HepG2 (cell line): ENCODE results near the gene YIF1A. TPM values are rescaled to one million over a fixed set of nuclear protein-coding genes. Genes with fewer than 3 reads are reported as not detected.
A peak's percentile ranks its signal among the peaks of the same experiment; 100 is the strongest.

ENCODE experiments used
- HOXA5 ChIP-seq: sonication (generic); formaldehyde crosslinking; IDR thresholded peaks from 2 replicates; pipeline ENCODE4 v1.4.0; 2020; ENCODE audit warnings: missing genetic modification reagents
- TEAD2 ChIP-seq: sonication (generic); formaldehyde crosslinking; IDR thresholded peaks from 2 replicates; pipeline ENCODE4 v1.9.0; 2021; ENCODE audit warnings: missing genetic modification reagents
- ZFP36 ChIP-seq: fragments of 150-350 bp; IDR thresholded peaks from 2 replicates; pipeline ENCODE4 v1.6.1; 2018; ENCODE audit warnings: borderline replicate concordance, low read length, low read depth; ENCODE audit not compliant: partially characterized antibody
- ZFP36L2 ChIP-seq: sonication (generic); formaldehyde crosslinking; IDR thresholded peaks from 2 replicates; pipeline ENCODE4 v1.4.0; 2020; ENCODE audit warnings: missing genetic modification reagents
- ZNF264 ChIP-seq: sonication (generic); formaldehyde crosslinking; IDR thresholded peaks from 2 replicates; pipeline ENCODE4 v1.4.0; 2020; ENCODE audit warnings: missing genetic modification reagents
- ZNF331 ChIP-seq: sonication (generic); formaldehyde crosslinking; IDR thresholded peaks from 2 replicates; pipeline ENCODE4 v1.4.0; 2020; ENCODE audit warnings: missing genetic modification reagents
- ZNF629 ChIP-seq: sonication (generic); formaldehyde crosslinking; conservative IDR thresholded peaks from 2 replicates; pipeline ENCODE4 v1.5.0; 2020; ENCODE audit warnings: missing genetic modification reagents
- ZNF737 ChIP-seq: sonication (generic); formaldehyde crosslinking; IDR thresholded peaks from 2 replicates; pipeline ENCODE4 v1.5.0; 2020; ENCODE audit warnings: missing genetic modification reagents, mild to moderate bottlenecking, borderline replicate concordance
- polyA plus RNA-seq, 8 experiments: library from polyadenylated mRNA; depleted of rRNA in 3 of 8; stranded (reverse) in 7 of 8; unstranded in 1 of 8; fragments of >200 nt; fragmentation: Illumina TruSeq in 4 of 8; extraction: Trizol in 4 of 8; gene quantifications; 2 replicates each; pipeline versions ENCODE4 v1.2.1 to v1.2.3, GENCODE V29; 2011 to 2016; ENCODE audit warnings: low read depth in 4 of 8, missing spikeins in 1 of 8, mixed read lengths in 1 of 8; ENCODE audit not compliant: insufficient read depth in 1 of 8
- total RNA-seq, 5 experiments: library from RNA; depleted of rRNA; stranded (reverse); fragments of >200 nt; fragmentation: Illumina TruSeq; extraction: Trizol; gene quantifications; 2 replicates each; pipeline ENCODE4 v1.2.3, GENCODE V29; 2016; ENCODE audit warnings: low read depth in 1 of 5
- TF ChIP-seq, protein P1 (sequence below), 2 experiments: sonication (generic) in 1 of 2; formaldehyde crosslinking in 1 of 2; IDR thresholded peaks; 2 replicates each; pipeline versions ENCODE4 v1.4.0 to v1.6.1; 2016 to 2020; ENCODE audit warnings: borderline replicate concordance in 1 of 2, low read depth in 1 of 2, mild to moderate bottlenecking in 1 of 2, missing genetic modification reagents in 1 of 2
- TF ChIP-seq, protein P2 (sequence below): fragments of 450-650 bp; IDR thresholded peaks from 2 replicates; pipeline ENCODE4 v1.6.1; 2017; ENCODE audit warnings: mild to moderate bottlenecking
- TF ChIP-seq, protein P3 (sequence below): sonication (generic); formaldehyde crosslinking; IDR thresholded peaks from 2 replicates; pipeline ENCODE4 v1.4.0; 2020; ENCODE audit warnings: missing genetic modification reagents, borderline replicate concordance
- TF ChIP-seq, protein P4 (sequence below): sonication (generic); formaldehyde crosslinking; IDR thresholded peaks from 2 replicates; pipeline ENCODE4 v1.8.0; 2022; ENCODE audit warnings: missing genetic modification reagents, mild to moderate bottlenecking, inconsistent platforms, borderline replicate concordance

YIF1A gene
- total and polyA plus RNA-seq, 2 of the 13 experiments (the other 11 are each of a cell fraction or from before 2014, with no cell fraction given): 133 to 145 TPM

DNA sequence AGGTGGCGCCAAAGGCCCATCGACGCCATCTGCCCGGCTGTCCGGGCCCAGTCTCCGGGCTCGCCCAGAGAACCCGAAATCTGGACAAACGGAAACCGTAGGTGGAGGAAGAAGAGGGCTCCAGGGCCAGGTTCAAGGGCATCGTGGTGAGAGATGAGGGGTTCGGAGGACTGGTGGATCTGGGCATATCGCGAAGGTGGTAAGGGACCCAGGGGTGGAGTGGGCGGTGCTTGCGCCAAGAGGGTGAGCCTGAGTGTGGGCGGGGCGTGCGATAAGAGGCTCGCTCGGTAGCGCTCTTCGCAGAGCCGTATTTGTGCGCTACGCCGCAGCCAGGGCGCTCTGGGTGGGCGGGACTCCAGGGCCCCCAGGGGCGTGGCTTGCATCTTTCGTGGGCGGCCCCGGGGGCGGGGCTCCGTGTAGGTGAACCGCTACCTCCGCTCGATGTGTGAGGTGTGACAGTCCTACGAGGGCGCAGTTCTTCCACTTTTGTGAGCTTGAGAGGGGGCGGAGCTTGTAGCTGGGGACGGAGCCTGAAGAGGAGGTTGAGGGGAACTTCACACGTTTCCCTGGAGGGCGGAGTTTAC is 23.1 kb upstream of the YIF1A start (continued):
- TF ChIP-seq, protein P1, sequence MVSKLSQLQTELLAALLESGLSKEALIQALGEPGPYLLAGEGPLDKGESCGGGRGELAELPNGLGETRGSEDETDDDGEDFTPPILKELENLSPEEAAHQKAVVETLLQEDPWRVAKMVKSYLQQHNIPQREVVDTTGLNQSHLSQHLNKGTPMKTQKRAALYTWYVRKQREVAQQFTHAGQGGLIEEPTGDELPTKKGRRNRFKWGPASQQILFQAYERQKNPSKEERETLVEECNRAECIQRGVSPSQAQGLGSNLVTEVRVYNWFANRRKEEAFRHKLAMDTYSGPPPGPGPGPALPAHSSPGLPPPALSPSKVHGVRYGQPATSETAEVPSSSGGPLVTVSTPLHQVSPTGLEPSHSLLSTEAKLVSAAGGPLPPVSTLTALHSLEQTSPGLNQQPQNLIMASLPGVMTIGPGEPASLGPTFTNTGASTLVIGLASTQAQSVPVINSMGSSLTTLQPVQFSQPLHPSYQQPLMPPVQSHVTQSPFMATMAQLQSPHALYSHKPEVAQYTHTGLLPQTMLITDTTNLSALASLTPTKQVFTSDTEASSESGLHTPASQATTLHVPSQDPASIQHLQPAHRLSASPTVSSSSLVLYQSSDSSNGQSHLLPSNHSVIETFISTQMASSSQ (IDR thresholded peaks at IDR 0.05; ENCODE audit: low read depth): no peak
- TF ChIP-seq, protein P1 (CRISPR knock-in tag; IDR thresholded peaks at IDR 0.05; ENCODE audit: borderline replicate concordance): 0 out of 2 replicates have a peak, but pooled peaks have one; percentile 26
- TF ChIP-seq TEAD2 (CRISPR knock-in tag): no peak
- TF ChIP-seq, protein P2, sequence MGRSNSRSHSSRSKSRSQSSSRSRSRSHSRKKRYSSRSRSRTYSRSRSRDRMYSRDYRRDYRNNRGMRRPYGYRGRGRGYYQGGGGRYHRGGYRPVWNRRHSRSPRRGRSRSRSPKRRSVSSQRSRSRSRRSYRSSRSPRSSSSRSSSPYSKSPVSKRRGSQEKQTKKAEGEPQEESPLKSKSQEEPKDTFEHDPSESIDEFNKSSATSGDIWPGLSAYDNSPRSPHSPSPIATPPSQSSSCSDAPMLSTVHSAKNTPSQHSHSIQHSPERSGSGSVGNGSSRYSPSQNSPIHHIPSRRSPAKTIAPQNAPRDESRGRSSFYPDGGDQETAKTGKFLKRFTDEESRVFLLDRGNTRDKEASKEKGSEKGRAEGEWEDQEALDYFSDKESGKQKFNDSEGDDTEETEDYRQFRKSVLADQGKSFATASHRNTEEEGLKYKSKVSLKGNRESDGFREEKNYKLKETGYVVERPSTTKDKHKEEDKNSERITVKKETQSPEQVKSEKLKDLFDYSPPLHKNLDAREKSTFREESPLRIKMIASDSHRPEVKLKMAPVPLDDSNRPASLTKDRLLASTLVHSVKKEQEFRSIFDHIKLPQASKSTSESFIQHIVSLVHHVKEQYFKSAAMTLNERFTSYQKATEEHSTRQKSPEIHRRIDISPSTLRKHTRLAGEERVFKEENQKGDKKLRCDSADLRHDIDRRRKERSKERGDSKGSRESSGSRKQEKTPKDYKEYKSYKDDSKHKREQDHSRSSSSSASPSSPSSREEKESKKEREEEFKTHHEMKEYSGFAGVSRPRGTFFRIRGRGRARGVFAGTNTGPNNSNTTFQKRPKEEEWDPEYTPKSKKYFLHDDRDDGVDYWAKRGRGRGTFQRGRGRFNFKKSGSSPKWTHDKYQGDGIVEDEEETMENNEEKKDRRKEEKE: no peak
- no peak for TF ChIP-seq ZNF629 (CRISPR knock-in tag)
- TF ChIP-seq ZNF737 (CRISPR knock-in tag): no peak
- TF ChIP-seq, protein P3, sequence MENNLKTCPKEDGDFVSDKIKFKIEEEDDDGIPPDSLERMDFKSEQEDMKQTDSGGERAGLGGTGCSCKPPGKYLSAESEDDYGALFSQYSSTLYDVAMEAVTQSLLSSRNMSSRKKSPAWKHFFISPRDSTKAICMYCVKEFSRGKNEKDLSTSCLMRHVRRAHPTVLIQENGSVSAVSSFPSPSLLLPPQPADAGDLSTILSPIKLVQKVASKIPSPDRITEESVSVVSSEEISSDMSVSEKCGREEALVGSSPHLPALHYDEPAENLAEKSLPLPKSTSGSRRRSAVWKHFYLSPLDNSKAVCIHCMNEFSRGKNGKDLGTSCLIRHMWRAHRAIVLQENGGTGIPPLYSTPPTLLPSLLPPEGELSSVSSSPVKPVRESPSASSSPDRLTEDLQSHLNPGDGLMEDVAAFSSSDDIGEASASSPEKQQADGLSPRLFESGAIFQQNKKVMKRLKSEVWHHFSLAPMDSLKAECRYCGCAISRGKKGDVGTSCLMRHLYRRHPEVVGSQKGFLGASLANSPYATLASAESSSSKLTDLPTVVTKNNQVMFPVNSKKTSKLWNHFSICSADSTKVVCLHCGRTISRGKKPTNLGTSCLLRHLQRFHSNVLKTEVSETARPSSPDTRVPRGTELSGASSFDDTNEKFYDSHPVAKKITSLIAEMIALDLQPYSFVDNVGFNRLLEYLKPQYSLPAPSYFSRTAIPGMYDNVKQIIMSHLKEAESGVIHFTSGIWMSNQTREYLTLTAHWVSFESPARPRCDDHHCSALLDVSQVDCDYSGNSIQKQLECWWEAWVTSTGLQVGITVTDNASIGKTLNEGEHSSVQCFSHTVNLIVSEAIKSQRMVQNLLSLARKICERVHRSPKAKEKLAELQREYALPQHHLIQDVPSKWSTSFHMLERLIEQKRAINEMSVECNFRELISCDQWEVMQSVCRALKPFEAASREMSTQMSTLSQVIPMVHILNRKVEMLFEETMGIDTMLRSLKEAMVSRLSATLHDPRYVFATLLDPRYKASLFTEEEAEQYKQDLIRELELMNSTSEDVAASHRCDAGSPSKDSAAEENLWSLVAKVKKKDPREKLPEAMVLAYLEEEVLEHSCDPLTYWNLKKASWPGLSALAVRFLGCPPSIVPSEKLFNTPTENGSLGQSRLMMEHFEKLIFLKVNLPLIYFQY (CRISPR knock-in tag): peak; percentile 74; the same call in 1 of the 2 replicates
- no peak for TF ChIP-seq HOXA5 (CRISPR knock-in tag)
- no peak for TF ChIP-seq ZNF264 (CRISPR knock-in tag)
- no peak for TF ChIP-seq ZFP36
- TF ChIP-seq ZNF331 (CRISPR knock-in tag): 0 out of 2 replicates have a peak, but pooled peaks have one; percentile 16
- TF ChIP-seq, protein P4, sequence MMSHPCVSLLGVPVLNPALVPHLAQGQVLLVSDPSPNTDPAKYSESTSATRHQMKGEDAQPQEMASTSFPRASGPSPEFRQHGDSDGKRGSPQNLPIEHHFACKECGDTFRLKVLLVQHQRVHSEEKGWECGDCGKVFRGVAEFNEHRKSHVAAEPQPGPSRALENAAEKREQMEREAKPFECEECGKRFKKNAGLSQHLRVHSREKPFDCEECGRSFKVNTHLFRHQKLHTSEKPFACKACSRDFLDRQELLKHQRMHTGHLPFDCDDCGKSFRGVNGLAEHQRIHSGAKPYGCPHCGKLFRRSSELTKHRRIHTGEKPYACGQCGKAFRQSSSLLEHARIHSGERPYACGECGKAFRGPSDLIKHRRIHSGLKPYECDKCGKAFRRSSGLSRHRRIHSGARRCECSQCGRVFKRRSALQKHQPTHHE (CRISPR knock-in tag): peak; percentile 51; the same call in 1 of the 2 replicates
- peak; percentile 13; the same call in 1 of the 2 replicates for TF ChIP-seq ZFP36L2
